NCI-H1417 treated with DMSO at 0.1 percent for 48 hours (cell line): ENCODE data around the gene NME7.

ENCODE experiments used
- DNase-seq: peaks from one replicate; lab custom pipeline; 2025; lab: John Stamatoyannopoulos, UW

Gene NME7

GRCh38 chr1:169106921-169107602 lies 260.5 kb downstream of the NME7 start:
- no peak for DNase-seq

- DNase-seq: peak; percentile 74
Observed at GRCh38 chr1:169106095-169106920, 261.3 kb downstream of the NME7 start, which contains the start of gene ATP1B1. Gene ATP1B1 (plus strand): TSS chr1:169106690. CDS start chr1:169106830, 140 bp downstream.

- DNase-seq: no peak
Observed at GRCh38 chr1:169105434-169106094, 262.0 kb downstream of the NME7 start.

GRCh38 chr1:169105087-169105433 lies 262.5 kb downstream of the NME7 start:
- no peak for DNase-seq

GRCh38 chr1:169103480-169103893 lies 264.1 kb downstream of the NME7 start:
- DNase-seq: no peak

- DNase-seq: no peak
Observed at GRCh38 chr1:169103002-169103401, 264.6 kb downstream of the NME7 start.

- no peak for DNase-seq
Observed at GRCh38 chr1:169102567-169102966, 265.0 kb downstream of the NME7 start.

- DNase-seq: no peak
Observed at GRCh38 chr1:169100651-169101088, 266.9 kb downstream of the NME7 start.

GRCh38 chr1:169100208-169100607 lies 267.4 kb downstream of the NME7 start:
- DNase-seq: no peak

GRCh38 chr1:169099561-169099960 lies 268.0 kb downstream of the NME7 start:
- no peak for DNase-seq

- no peak for DNase-seq
Observed at GRCh38 chr1:169098380-169098779, 269.2 kb downstream of the NME7 start.

GRCh38 chr1:169094897-169095569 lies 272.6 kb downstream of the NME7 start:
- no peak for DNase-seq

GRCh38 chr1:169092399-169092798 lies 275.2 kb downstream of the NME7 start:
- no peak for DNase-seq

- DNase-seq: no peak
Observed at GRCh38 chr1:169091480-169091941, 276.1 kb downstream of the NME7 start.

- DNase-seq: no peak
Observed at GRCh38 chr1:169090900-169091311, 276.7 kb downstream of the NME7 start.

GRCh38 chr1:169090308-169090899 lies 277.2 kb downstream of the NME7 start:
- DNase-seq: no peak

GRCh38 chr1:169089776-169090175 lies 277.8 kb downstream of the NME7 start:
- DNase-seq: no peak

GRCh38 chr1:169087876-169088275 lies 279.7 kb downstream of the NME7 start:
- DNase-seq: no peak

GRCh38 chr1:169086603-169087455 lies 280.8 kb downstream of the NME7 start:
- DNase-seq: no peak

- DNase-seq: no peak
Observed at GRCh38 chr1:169085911-169086310, 281.7 kb downstream of the NME7 start.
